ENCODE measurements around the gene NAPSA. TPM values are rescaled to one million over a fixed set of nuclear protein-coding genes. Genes with fewer than 3 reads are reported as not detected.

The NAPSA gene
- total and polyA plus RNA-seq, 10 of the 15 experiments (the other 5 are each of a cell fraction or from before 2014, with no cell fraction given): 6.7 to 45.4 (median 17.1) TPM

DNA sequence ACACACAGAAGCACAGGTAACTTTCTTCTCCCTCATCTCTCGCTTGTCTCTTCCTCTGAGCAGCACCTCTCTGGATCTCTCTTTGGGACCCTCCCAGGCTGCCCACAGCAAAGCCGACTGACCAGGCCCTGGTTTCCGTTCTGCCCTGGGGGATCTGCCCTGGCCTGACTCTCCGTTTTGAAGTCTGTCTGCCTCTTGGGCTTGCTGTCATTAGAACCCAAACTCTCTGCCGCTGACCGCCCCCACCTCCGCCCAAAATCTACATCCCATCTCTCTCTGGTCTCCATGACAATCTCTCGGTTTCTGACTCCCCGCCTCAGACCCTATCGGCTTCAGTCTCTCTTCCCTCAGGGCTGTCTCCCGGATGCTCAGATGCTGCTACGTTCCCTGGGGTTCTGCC, 43.2 kb downstream of the NAPSA start (continued):
- TF ChIP-seq NR2F1 (conservative IDR thresholded peaks at IDR 0.05) (no peak), SIX5 (IDR thresholded peaks at IDR 0.05; ENCODE audit: low read depth, low read length, severe bottlenecking) (no peak), MYC (IDR thresholded peaks at IDR 0.05; ENCODE audit: insufficient read depth, insufficient read length, insufficient replicate concordance, low read length, severe bottlenecking) (no peak)

GRCh38 chr19:50321831-50322230, 43.6 kb downstream of the NAPSA start:
- in situ Hi-C loops (cut with MboI): no loop called here
- intact Hi-C loops (cut with micrococcal nuclease; ENCODE audit: unreplicated experiment): no loop called here
- H3K27ac ChIP-seq (ENCODE audit: control insufficient read depth, insufficient read depth): no peak overlapping the region
- H3K4me2 ChIP-seq (ENCODE audit: control insufficient read depth, insufficient read depth): no peak overlapping the region
- no peaks in the 10 kb centered on the region; the same call in 2 of the 3 replicates for H3K9me3 ChIP-seq (replicated peaks; ENCODE audit: control insufficient read depth, insufficient read depth, low read length)
- H3K9ac ChIP-seq (ENCODE audit: control insufficient read depth, insufficient read depth, low read length): no peak overlapping the region
- CTCF ChIA-PET: no interaction called here
- FAIRE-seq (no peak), ATAC-seq (no peak), DNase-seq (ENCODE audit: low read depth, low spot score) (no peak)
- H3K79me2 ChIP-seq (ENCODE audit: control insufficient read depth, insufficient read depth, low read length): no peaks in the 10 kb centered on the region
- RAD21 ChIA-PET (ENCODE audit: unreplicated experiment): no interaction called here
- no TSS peak for BruUV-seq (replicated peaks)
- no peaks in the 10 kb centered on the region for H3K36me3 ChIP-seq (ENCODE audit: control insufficient read depth in 2 of 2, insufficient read depth in 2 of 2, low read length in 1 of 2)
- peaks cover 4% of the 10 kb centered on the region; the same call in 1 of the 2 replicates for H4K20me1 ChIP-seq (ENCODE audit: control insufficient read depth, insufficient read depth)
- peaks cover 2 to 7% of the 10 kb centered on the region in 2 experiments; a peak in 1 of 4 replicates for H3K27me3 ChIP-seq (replicated peaks in 1 of 2; ENCODE audit: control insufficient read depth in 2 of 2, insufficient read depth in 2 of 2, low read length in 1 of 2)
- H3K4me3 ChIP-seq: no peak overlapping the region
- peaks cover 8% of the 10 kb centered on the region for H3K4me1 ChIP-seq (ENCODE audit: control insufficient read depth, insufficient read depth, low read length)
- no peak overlapping the region for H2AFZ ChIP-seq (ENCODE audit: control insufficient read depth, low read depth, low read length)
- 61% methylated on average over 4 of the region's 4 CpGs for WGBS (ENCODE audit: insufficient coverage, insufficient replicate concordance, low lambda C conversion rate, missing lambda C conversion rate)
- SMC1A ChIA-PET (ENCODE audit: uncharacterized antibody, unreplicated experiment): no interaction called here
- POLR2A ChIA-PET: interaction anchor here (0.5 kb wide), 1 partner anchor 188 kb away, joined by 5 read pairs; no protein-coding TSS in a partner anchor
- TF ChIP-seq CBX3 (IDR thresholded peaks at IDR 0.05; ENCODE audit: borderline replicate concordance, low read depth) (no peak), NRF1 (conservative IDR thresholded peaks at IDR 0.05; ENCODE audit: low read depth, low read length) (no peak), LARP7 (IDR thresholded peaks at IDR 0.05) (no peak), ZNF622 (IDR thresholded peaks at IDR 0.05) (no peak), CREM (IDR thresholded peaks at IDR 0.05; ENCODE audit: low read depth) (no peak), EED (IDR thresholded peaks at IDR 0.05; ENCODE audit: low read depth) (no peak), FOS (IDR thresholded peaks at IDR 0.05; ENCODE audit: borderline replicate concordance, extremely low read depth, insufficient read length) (no peak), JUNB (IDR thresholded peaks at IDR 0.05) (no peak)
- TF ChIP-seq, protein P1, sequence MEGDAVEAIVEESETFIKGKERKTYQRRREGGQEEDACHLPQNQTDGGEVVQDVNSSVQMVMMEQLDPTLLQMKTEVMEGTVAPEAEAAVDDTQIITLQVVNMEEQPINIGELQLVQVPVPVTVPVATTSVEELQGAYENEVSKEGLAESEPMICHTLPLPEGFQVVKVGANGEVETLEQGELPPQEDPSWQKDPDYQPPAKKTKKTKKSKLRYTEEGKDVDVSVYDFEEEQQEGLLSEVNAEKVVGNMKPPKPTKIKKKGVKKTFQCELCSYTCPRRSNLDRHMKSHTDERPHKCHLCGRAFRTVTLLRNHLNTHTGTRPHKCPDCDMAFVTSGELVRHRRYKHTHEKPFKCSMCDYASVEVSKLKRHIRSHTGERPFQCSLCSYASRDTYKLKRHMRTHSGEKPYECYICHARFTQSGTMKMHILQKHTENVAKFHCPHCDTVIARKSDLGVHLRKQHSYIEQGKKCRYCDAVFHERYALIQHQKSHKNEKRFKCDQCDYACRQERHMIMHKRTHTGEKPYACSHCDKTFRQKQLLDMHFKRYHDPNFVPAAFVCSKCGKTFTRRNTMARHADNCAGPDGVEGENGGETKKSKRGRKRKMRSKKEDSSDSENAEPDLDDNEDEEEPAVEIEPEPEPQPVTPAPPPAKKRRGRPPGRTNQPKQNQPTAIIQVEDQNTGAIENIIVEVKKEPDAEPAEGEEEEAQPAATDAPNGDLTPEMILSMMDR (IDR thresholded peaks at IDR 0.05 in 2 of 3, conservative IDR thresholded peaks at IDR 0.05 in 1 of 3; ENCODE audit: control insufficient read depth in 2 of 3, extremely low read depth in 1 of 3, insufficient read depth in 1 of 3, low read depth in 3 of 3, low read length in 3 of 3): no peak
- TF ChIP-seq, protein P2, sequence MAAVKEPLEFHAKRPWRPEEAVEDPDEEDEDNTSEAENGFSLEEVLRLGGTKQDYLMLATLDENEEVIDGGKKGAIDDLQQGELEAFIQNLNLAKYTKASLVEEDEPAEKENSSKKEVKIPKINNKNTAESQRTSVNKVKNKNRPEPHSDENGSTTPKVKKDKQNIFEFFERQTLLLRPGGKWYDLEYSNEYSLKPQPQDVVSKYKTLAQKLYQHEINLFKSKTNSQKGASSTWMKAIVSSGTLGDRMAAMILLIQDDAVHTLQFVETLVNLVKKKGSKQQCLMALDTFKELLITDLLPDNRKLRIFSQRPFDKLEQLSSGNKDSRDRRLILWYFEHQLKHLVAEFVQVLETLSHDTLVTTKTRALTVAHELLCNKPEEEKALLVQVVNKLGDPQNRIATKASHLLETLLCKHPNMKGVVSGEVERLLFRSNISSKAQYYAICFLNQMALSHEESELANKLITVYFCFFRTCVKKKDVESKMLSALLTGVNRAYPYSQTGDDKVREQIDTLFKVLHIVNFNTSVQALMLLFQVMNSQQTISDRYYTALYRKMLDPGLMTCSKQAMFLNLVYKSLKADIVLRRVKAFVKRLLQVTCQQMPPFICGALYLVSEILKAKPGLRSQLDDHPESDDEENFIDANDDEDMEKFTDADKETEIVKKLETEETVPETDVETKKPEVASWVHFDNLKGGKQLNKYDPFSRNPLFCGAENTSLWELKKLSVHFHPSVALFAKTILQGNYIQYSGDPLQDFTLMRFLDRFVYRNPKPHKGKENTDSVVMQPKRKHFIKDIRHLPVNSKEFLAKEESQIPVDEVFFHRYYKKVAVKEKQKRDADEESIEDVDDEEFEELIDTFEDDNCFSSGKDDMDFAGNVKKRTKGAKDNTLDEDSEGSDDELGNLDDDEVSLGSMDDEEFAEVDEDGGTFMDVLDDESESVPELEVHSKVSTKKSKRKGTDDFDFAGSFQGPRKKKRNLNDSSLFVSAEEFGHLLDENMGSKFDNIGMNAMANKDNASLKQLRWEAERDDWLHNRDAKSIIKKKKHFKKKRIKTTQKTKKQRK (IDR thresholded peaks at IDR 0.05; ENCODE audit: low read depth, low read length): no peak

Measured in GM12878 (cell line).